ENCODE measurements around the gene NFIA. TPM values are rescaled to one million over a fixed set of nuclear protein-coding genes. Genes with fewer than 3 reads are reported as not detected.

Gene NFIA
- total RNA-seq, 1 experiment from 2014 or later = 0.35 TPM

DNA sequence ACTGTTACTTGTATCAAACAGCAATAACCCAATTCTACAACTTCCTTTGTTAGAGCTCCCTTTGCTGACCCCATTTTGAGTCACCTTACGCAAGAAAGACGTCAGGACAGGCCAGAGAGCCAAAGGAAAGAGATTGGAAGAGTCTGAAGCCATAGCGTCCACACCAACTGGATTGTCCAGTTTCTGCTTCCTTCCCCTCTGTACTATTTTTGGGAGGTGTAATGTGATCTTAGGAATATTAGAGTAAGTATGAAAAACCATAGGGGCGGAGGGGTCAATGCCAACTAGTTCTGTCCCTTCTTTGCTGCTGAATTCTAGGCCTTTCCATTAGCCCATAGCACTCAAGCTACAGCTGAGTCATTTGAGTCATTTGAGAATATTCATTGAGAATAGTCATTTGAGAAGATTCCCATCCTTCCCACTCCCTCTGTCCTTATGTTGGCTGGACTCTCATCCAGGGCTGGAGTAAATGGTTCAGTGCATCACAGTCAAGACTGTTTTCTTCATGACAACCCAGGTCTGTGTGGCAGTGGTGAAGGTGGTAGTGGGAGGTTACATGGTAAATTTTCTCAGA, 14.8 kb upstream of the NFIA start:
- H3K79me2 ChIP-seq (ENCODE audit: insufficient read depth, low read length) = no peaks in the 10 kb centered on the region; the same call in 1 of the 2 replicates
- H3K4me2 ChIP-seq (ENCODE audit: insufficient read depth, insufficient read length, low read length) = no peak overlapping the region
- no peaks in the 10 kb centered on the region for H3K36me3 Mint-ChIP-seq (ENCODE audit: insufficient read depth in 1 of 3, low read depth in 3 of 3)

More for the DNA sequence above, 14.8 kb upstream of the NFIA start:
- no peak overlapping the region for H2BK15ac ChIP-seq (ENCODE audit: low read depth, low read length)
- no peaks in the 10 kb centered on the region for H3K4me1 ChIP-seq (ENCODE audit: insufficient read depth, low read length)
- no peak overlapping the region for H3K27ac ChIP-seq (ENCODE audit: insufficient read length, low read depth, low read length)
- no peak overlapping the region for H3K9ac ChIP-seq (ENCODE audit: extremely low read depth, insufficient read length, low read length)
- no peak overlapping the region for H3K27ac Mint-ChIP-seq
- no peaks in the 10 kb centered on the region for H4K20me1 ChIP-seq (ENCODE audit: control insufficient read depth, insufficient read depth, insufficient read length)
- no CpG with 5 or more reads among the region's 4 CpGs for WGBS (ENCODE audit: extremely low coverage, insufficient read length, low lambda C conversion rate)
- H3K4ac ChIP-seq (ENCODE audit: low read depth, low read length) = no peak overlapping the region
- H3K4me3 Mint-ChIP-seq = no peak overlapping the region
- no peaks in the 10 kb centered on the region for H3K9me3 ChIP-seq (ENCODE audit: control insufficient read depth, low read depth, low read length)
- H2AK5ac ChIP-seq (ENCODE audit: insufficient read length, low read length) = no peak overlapping the region
- no peak overlapping the region for H3K56ac ChIP-seq (ENCODE audit: insufficient read length, low read depth, low read length)
- H3K18ac ChIP-seq (ENCODE audit: insufficient read length, low read depth, low read length) = no peak overlapping the region
- H3K4me1 Mint-ChIP-seq = peaks cover 10 to 11% of the 10 kb centered on the region in 2 experiments
- H2BK5ac ChIP-seq (ENCODE audit: insufficient read length, low read length) = no peak overlapping the region
- no peak overlapping the region for H3T11ph ChIP-seq (ENCODE audit: low read length)
- no peak for DNase-seq
- H3K14ac ChIP-seq (ENCODE audit: insufficient read depth, low read length) = no peak overlapping the region
- no peak overlapping the region for H2AFZ ChIP-seq (ENCODE audit: low read length)
- no peaks in the 10 kb centered on the region for H3K79me1 ChIP-seq (ENCODE audit: insufficient read depth, low read depth, low read length, poor library complexity, severe bottlenecking)
- no peaks in the 10 kb centered on the region for H3K27me3 ChIP-seq (ENCODE audit: insufficient read depth, low read length)
- H4K5ac ChIP-seq (ENCODE audit: insufficient read length, low read depth, low read length) = no peak overlapping the region
- no peak for TF ChIP-seq CTCF (conservative IDR thresholded peaks at IDR 0.05)
- no peak overlapping the region for H2BK12ac ChIP-seq (ENCODE audit: insufficient read length, low read depth, low read length)
- no peak overlapping the region for H4K8ac ChIP-seq (replicated peaks; ENCODE audit: insufficient read length, low read depth, low read length)
- no peak overlapping the region for H2BK20ac ChIP-seq (ENCODE audit: low read depth, low read length, poor library complexity, severe bottlenecking)
- H2BK120ac ChIP-seq (ENCODE audit: low read depth, low read length, poor library complexity, severe bottlenecking) = no peak overlapping the region
- no peak overlapping the region for H4K91ac ChIP-seq (ENCODE audit: insufficient read length, low read depth, low read length)
- no peaks in the 10 kb centered on the region for H3K23me2 ChIP-seq (ENCODE audit: insufficient read length, low read depth, low read length, poor library complexity, severe bottlenecking)
- H3K27me3 Mint-ChIP-seq (ENCODE audit: low read depth) = peaks cover 40% of the 10 kb centered on the region
- no peaks in the 10 kb centered on the region; a peak in 1 of 5 replicates for H3K9me3 Mint-ChIP-seq
- H3K23ac ChIP-seq (ENCODE audit: insufficient read length, low read depth, low read length) = no peak overlapping the region

All from H9 (cell line).